ENCODE data around the gene C2orf78.
"Not testable (repeated sequence)": the region's sequence is repeated elsewhere in the genome, so short reads cannot be mapped to it uniquely, and the experiment has no call there.

The C2orf78 gene

GRCh38 chr2:73779467-73780236 lies 4.3 kb upstream of the C2orf78 start, which contains the start of gene DUSP11:
Gene DUSP11, minus strand, starts transcription at chr2:73780103. Its CDS starts 129 bp downstream, at chr2:73779974.
- peak; percentile 72 to 85 for DNase-seq

- DNase-seq: no peak
These were observed 3.8 kb upstream of the C2orf78 start for GRCh38 chr2:73780237-73780582.

- DNase-seq: not testable (repeated sequence)
These were observed 581 bp upstream of the C2orf78 start for GRCh38 chr2:73783402-73783801.

- DNase-seq: no peak
These were observed 27.9 kb downstream of the C2orf78 start for GRCh38 chr2:73811878-73812277.

- DNase-seq: no peak
These were observed 28.7 kb downstream of the C2orf78 start for GRCh38 chr2:73812635-73813034.

DNA sequence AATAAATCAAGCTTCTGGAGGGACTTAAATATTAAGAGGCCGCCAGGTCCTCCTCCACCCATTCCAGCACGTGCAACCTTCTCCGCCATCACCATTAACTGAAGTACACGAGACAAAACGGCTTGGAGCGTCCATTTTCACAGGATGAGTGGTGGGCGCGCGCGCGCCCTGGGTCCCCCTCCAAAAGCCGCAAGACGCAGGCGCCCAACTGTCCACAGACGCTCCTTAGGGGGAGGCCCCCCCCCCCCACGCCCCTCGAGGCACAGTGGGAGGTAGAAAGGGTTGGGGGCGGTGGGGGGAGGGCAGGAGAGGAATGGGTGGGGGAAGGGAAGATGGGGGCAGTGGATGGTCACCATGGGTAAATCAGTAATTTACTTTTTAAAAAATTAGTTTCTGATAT lies 34.3 kb downstream of the C2orf78 start:
- no peak for DNase-seq

DNA sequence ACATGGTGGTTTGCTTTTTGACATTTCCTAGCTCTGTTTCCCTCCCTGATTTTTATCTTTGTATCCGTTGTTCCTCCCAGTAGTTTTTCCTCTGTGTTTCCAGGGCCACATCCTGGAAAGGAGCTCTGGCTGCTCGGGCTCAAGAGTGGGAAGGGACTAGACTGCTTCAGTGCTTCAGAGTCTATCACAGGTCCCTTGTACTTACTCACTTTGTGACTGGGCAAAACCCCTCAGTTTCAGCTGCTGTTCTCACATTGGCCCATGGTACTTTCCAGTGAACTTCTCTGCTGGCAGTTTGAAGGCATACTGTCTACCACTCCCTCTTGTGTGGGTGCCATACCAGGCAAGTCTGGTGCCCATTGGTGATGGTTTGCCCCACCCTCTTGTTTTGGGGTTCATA lies 37.2 kb downstream of the C2orf78 start:
- DNase-seq: no peak

DNA sequence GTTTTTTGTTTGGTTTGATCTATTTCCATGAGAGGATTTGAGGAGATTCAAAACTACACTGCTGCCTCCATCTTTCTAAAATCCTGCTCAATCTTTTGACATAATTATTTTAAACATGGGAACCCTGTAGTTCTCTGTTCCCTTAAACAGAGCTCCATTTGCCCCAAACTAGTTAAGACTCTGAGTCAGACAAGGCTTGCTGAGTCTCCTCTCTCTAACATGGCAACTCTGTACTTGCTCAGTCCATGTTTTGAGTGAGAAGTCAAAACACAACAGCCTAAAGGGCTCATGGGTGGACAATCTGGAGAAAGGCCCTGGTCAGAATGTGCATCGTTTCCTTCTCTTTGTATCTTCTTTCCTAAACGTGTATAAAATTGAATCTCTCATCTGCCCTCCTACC lies 37.7 kb downstream of the C2orf78 start:
- no peak for DNase-seq

DNA sequence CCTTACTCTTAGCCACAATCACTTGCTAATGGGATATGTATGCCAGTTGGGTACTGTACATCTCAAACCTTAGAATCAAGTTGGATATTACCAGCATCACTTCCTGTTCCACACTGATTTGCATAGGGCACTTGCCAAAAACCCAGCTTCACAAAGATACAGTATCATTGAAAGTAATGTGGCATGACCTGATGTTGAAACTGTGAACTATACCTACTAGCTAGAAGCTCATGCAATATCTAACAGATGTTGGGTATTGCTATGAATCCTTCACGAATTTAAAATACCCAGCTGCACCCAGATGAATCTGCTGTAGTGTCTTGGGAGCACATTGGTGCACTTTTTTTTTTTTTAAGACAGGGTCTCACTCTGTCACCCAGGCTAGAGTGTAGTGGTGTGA lies 38.3 kb downstream of the C2orf78 start:
- no peak for DNase-seq

GRCh38 chr2:73822991-73823390 lies 39.0 kb downstream of the C2orf78 start:
- DNase-seq: no peak

DNA sequence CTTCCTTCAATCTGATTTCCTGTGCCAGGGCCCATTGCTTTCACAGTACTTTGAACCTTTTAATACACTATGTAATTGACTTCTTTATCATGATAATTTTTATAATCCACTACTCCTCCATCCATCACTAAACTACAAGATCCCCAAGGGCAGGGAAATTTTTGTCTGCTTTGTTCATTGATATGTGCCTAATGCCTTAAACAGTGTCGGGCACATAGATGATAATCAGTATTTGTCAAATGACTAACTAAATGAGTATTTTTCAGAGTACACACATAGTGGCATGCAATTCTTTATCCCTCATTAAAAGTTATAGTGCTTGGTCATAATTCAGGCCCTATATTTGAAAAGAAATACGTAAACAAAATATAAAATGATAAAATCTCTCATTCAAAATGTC lies 39.4 kb downstream of the C2orf78 start:
- DNase-seq: no peak

DNA sequence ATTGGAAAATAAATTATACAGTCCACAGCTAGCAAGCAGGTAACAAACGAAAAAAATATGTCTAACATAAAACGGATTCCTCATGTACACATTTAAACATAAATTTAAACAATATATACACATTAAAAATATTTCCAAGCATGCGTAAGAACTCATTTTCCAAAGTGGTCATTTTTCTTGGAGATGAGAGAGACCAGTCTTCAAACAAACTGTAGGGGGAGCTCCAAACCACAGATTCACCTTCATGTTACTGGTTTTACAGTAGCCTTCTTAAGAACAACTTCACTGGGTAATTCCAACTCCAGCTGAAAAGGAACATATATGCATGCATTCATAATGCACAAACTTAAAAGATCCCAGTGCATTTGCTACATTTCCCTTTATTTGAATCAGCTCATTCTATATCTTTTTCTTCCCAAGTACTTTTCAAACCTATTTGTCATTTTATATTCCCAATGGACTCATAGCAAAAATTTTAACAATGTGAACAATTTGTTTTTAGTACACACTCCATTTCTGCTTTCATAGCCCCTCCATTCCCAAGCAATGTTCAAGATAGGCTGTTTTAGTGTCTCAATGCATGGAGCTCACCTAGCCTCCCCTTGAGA lies 40.0 kb downstream of the C2orf78 start:
- peak in 1 of 2 experiments; percentile 17 for DNase-seq

DNA sequence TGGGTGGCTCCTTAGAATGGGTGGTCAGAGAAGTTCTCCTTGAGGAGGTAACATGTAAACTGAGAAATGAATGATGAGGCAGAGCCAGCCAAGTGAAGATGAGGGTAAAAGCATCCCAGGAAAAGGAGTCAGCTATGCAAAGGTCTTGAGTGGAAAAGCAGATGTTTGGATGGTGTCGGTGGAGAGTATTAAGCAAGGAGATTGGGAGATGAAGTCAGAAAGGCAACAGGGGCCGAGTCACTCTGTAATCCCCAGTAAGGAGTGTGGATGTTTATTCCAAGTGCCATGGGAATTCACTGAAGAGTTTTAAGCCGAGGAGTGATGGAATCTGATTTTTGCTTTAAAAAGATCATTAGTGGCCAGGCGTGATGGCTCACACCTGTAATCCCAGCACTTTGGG lies 41.4 kb downstream of the C2orf78 start:
- no peak for DNase-seq

DNA sequence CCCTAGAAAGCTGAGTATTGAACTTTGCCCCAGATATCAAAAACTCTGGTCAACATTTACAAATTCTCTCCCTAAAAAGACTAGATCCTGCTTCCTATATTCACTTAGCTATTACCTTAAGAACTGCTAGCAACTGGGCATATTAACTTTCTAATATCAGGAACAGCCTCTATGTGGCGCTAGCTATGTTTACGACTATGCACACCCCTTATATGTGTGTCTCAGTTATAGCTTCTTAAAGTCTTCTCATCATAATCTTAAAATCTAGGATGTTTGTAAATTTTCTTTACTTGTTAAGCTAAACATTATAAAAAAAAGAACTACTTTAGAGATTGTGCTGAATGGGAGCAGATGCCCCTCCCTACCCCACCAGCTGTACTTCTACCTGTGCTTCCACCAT lies 43.0 kb downstream of the C2orf78 start:
- no peak for DNase-seq

DNA sequence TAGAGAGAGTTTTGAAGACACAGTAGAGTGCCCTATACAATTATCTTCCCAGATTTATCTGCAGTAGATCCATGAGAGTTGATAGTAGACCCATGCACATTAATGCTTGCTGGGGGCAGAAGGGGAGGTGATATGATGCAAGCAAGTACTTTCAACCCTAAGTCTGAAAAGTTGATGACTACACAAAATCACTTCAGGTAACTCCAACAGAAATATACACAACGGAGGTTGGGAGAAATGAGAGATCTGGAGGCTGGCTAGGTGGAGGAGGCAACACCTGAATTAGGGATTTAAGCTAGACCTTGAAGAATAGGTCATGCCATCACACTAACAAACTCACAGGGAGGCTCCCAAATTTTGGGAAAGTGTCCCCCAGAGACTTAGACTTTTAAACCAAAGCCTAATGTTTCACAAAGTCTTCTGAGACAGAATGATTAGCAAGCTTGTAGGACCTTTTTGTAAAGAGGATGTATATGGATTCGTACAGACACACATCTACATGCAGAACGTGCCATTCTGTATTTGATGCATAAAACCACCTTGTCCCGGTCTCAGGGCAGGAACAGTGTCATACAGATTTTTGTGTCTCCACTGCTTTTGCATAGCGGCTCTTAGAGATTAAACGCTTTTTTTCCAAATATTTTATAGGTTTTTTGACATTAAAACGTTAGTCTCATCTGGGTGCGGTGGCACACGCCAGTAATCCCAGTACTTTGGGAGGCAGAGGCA lies 43.8 kb downstream of the C2orf78 start:
- no peak for DNase-seq

DNA sequence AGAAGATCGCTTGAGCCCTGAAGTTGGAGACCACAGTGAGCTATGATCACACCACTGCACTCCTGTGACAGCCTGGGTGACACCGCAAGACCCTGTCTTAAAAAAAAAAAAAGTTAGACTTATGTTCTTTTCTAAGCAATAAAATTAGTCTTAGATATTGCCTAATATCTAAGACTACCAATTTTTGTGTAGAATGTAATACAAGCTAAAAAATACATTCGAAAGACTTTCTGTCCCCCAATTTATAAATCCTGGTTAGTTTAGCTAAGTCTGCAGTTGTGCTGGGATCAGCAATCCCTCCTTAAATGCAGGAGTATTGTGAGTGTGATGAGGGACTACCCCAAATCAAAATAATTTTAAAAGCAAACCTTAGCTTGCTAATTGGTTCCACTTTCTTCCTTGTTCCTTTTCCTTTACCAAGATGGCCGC lies 44.4 kb downstream of the C2orf78 start:
- DNase-seq: no peak

GRCh38 chr2:73828818-73829570 lies 45.0 kb downstream of the C2orf78 start, which contains the start of gene STAMBP:
Gene STAMBP, plus strand, starts transcription at chr2:73828961. Its CDS starts 1,896 bp downstream, at chr2:73830857.
- DNase-seq: peak; percentile 56 to 78

DNA sequence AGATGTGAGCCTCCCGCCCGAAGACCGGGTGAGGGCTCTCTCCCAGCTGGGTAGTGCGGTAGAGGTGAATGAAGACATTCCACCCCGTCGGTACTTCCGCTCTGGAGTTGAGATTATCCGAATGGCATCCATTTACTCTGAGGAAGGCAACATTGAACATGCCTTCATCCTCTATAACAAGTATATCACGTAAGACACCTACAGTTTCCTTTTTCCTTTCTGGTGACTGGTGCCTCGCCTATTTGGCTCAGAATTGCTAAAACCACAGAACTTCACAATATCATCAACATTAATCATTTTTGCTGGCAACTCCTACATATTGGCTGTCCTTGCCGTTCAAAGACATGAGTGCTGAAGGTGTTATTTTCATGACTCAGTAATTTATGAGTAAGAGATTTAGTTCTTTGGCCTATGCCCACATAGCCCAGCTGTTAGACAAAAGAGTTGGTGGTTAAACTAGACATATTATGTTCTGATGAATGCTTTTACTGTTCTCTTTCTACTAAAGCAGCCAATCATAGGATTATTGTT lies 47.0 kb downstream of the C2orf78 start:
- DNase-seq: no peak

- DNase-seq: no peak
These were observed 48.9 kb downstream of the C2orf78 start for GRCh38 chr2:73832930-73833329.

DNA sequence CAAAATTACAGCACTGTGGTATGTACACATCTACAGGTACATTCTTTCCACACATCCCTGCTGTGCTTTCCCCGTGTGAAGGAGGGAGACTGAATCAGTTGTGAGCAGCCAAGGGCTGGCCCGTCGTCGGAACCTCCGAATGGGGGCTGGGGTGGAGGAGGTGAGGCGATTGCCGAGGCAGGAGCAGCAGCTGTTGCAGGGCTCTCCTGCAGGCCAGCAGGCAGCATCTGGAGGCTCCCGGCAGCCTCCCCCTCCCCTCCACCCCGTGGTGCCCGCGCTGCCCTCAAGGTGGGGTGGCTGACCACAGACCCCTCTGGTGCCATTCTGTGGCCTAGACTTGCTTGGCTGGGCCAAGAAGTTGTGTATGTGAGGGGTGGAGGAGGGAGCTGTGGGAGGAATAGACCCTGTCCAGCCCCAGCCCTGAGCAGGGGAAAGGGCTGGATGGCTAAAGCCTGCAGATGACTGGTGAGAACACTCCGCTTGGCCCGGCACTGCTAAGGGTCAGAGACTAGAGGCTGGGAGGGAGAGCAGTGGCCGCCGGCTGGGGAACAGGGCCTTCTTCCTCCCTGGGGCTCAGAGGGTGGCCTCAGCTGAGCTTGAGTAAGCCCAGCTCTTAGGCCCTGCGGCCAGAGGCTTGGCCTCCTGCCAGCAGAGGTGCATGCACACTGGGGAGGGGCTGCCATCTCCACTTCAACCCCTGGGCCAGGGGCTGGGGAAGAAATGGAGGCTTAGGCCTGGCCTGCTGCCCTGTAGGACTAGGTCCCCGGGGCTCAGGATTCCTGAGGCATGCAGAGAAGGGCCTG lies 52.4 kb downstream of the C2orf78 start:
- no peak for DNase-seq

- no peak for DNase-seq
These were observed 54.0 kb downstream of the C2orf78 start for GRCh38 chr2:73837847-73838585.

Measured in NCI-H187 (cell line).